ENCODE results near the gene TMEM143. TPM values are rescaled to one million over a fixed set of nuclear protein-coding genes. Genes with fewer than 3 reads are reported as not detected.
"Not testable (repeated sequence)": the region's sequence is repeated elsewhere in the genome, so short reads cannot be mapped to it uniquely, and the experiment has no call there.

TMEM143 gene
- total and polyA plus RNA-seq, 3 donors from 2014 or later: 5.0 to 22.9 (median 14.1) TPM

DNA sequence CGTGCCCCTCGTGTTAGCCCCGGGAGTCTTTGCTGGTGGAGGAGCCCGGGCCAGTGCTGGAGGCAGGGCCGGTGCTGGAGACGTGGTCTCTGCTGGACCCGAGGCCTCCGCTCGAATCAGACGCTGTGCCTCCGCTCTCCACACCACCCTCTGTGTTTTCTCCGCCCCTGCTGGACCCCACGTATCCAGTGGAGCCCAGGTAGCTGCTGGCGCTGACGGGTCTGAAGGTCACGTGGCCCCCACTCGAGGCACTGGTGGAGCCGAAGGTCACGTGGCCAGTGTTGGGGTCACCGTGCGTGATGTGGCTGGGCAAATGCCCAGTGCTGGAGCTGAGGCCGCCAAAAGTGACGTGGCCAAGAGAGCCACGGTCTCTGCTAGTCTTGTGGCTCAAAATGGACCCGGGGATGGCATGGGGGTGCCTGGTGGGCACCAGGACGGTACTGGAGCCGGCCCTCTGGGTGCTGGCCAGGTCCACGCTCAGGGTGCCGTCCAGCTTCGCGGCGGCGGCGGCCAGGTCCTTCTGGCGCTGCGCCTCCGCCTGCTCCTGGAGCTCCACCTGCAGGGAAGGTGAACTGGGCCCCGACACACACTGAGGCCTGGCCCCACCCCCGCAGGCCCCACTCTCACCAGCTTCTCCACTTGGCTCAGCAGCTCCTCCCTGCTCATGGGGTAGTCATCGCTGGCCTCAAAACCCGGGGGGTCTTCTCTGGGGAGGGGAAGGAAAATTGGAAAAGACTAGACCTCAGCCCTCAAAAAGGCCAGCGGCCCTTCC is 66.6 kb downstream of the TMEM143 start:
- no peaks in the 10 kb centered on the region for H3K36me3 ChIP-seq (ENCODE audit: low read depth, missing control alignments)
- no peaks in the 10 kb centered on the region for H3K9me3 ChIP-seq
- no peak for TF ChIP-seq POLR2A (IDR thresholded peaks at IDR 0.05)
- no peak for TF ChIP-seq CTCF (IDR thresholded peaks at IDR 0.05)
- intact Hi-C loops (cut with DNase I; ENCODE audit: low total_unique reads): no loop called here
- H3K4me1 ChIP-seq: no peaks in the 10 kb centered on the region
- no peaks in the 10 kb centered on the region for H3K27me3 ChIP-seq
- H3K4me3 ChIP-seq: no peak overlapping the region
- H3K27ac ChIP-seq: no peak overlapping the region
- no peak for DNase-seq
- WGBS, 2 donors: 88 to 91% methylated on average over 23 to 41 of the region's 42 CpGs

GRCh38 chr19:48295458-48295857 is 68.3 kb downstream of the TMEM143 start:
- Histone ChIP-seq H3K4me3 (no peak overlapping the region), H3K36me3 (ENCODE audit: low read depth, missing control alignments) (no peaks in the 10 kb centered on the region), H3K27ac (no peak overlapping the region), H3K27me3 (no peaks in the 10 kb centered on the region), H3K4me1 (peaks cover 4% of the 10 kb centered on the region), H3K9me3 (no peaks in the 10 kb centered on the region)
- TF ChIP-seq CTCF (IDR thresholded peaks at IDR 0.05): no peak
- no peak for TF ChIP-seq POLR2A (IDR thresholded peaks at IDR 0.05)
- no peak for DNase-seq
- WGBS, 2 donors: 66 to 73% methylated on average over 8 to 10 of the region's 10 CpGs
- intact Hi-C loops (cut with DNase I; ENCODE audit: low total_unique reads): no loop called here

- H3K27me3 ChIP-seq: no peaks in the 10 kb centered on the region
These were observed 70.9 kb downstream of the TMEM143 start for GRCh38 chr19:48292798-48293197.

GRCh38 chr19:48291489-48291815 is 72.3 kb downstream of the TMEM143 start:
- DNase-seq; H3K9me3 ChIP-seq; H3K4me1 ChIP-seq; H3K27ac ChIP-seq; H3K27me3 ChIP-seq; H3K36me3 ChIP-seq (ENCODE audit: low read depth, missing control alignments); intact Hi-C loops (cut with DNase I; ENCODE audit: low total_unique reads): not testable (repeated sequence)
- peak overlapping the region in 1 of 2 donors; percentile 10 for H3K4me3 ChIP-seq
- TF ChIP-seq CTCF (IDR thresholded peaks at IDR 0.05): peak in 1 of 3 experiments; percentile 16
- WGBS, 2 donors: 15 to 22% methylated on average over 11 of the region's 11 CpGs

More at GRCh38 chr19:48292798-48293197, 70.9 kb downstream of the TMEM143 start:
- TF ChIP-seq POLR2A (IDR thresholded peaks at IDR 0.05) (no peak), CTCF (IDR thresholded peaks at IDR 0.05) (no peak)
- Histone ChIP-seq H3K9me3 (no peaks in the 10 kb centered on the region), H3K27ac (no peak overlapping the region), H3K4me3 (no peak overlapping the region), H3K4me1 (peaks cover 7% of the 10 kb centered on the region), H3K36me3 (ENCODE audit: low read depth, missing control alignments) (no peaks in the 10 kb centered on the region)
- no peak for DNase-seq
- intact Hi-C loops (cut with DNase I; ENCODE audit: low total_unique reads): no loop called here
- 89 to 91% methylated on average over 4 of the region's 4 CpGs for WGBS, 2 donors
